Femur (tissue), 1 donor: ENCODE results near the gene NSG1.

Experiments used
- DNase-seq: peaks from one replicate; pipeline ENCODE4 v3.0.0-alpha.2; 2017

Gene NSG1

DNA sequence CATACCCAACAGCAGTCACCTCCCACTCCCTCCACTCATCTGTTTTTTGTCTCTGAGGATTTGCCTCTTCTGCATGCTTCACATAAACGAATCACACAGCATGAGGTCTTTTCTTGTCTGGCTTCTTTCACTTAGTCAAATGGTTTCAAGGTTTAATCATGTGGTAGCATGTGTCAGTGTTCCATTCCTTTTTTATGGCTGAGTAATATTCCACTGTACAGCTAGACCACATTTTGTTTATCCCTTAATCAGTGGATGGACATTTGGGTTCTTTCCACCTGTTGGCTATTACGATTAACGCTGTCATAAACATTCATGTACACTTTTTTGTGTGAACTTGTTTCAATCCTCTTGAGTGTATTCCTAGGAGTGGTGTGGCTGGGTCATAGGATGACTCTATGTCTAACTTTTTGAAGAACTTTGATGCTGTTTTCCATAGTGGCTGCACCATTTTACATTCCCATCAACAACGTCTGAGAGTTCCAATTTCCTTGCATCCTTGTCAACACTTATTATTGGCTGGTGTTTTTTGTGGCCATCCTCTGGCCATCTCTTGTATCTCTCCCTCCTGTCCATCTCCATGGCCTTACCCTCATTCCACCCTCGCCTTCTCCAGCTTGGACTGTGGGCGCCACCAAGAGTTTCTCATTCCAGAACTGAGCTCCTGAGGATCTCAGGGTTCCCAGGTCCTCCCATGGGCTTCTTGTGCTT lies 12.4 kb upstream of the NSG1 start:
- DNase-seq, result no peak

DNA sequence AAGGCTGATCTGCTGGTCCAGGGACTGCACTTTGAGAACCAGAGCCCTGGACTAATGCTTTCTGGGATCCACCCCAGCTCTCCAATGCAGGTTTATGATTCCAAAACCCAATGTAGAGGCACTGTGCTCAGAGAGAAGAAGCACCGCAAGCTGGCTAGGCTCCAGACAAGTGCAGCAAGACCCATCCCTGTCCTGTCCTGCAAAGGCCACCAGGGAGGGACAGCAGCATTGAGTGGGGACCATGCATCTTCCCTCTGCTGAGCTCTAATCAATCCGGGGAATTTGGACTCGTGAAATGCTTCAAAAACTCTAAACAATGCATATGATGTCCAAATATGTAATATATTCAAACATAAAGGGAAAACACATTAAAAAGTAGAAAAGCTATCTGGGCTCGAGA lies 10.8 kb upstream of the NSG1 start:
- DNase-seq, result no peak

DNA sequence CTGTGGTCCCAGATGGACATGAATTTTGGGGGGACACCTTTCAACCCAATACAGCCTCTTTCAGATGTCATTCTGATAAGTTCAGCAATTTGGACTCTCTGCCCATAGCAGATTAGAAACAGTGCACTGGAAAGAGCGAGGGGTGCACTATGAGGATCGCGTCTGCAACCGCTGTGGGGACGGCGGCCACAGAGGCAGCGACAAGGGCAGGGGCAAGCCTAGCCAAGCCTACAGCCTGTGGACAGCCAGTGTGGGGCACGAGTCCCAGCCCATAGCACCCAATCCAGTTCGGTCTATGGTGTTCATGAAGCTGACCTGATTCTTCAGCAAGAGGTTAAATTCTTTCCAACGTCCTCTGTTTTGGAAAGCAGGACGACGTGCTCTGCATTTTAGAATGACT lies 9.7 kb upstream of the NSG1 start:
- no peak for DNase-seq

DNA sequence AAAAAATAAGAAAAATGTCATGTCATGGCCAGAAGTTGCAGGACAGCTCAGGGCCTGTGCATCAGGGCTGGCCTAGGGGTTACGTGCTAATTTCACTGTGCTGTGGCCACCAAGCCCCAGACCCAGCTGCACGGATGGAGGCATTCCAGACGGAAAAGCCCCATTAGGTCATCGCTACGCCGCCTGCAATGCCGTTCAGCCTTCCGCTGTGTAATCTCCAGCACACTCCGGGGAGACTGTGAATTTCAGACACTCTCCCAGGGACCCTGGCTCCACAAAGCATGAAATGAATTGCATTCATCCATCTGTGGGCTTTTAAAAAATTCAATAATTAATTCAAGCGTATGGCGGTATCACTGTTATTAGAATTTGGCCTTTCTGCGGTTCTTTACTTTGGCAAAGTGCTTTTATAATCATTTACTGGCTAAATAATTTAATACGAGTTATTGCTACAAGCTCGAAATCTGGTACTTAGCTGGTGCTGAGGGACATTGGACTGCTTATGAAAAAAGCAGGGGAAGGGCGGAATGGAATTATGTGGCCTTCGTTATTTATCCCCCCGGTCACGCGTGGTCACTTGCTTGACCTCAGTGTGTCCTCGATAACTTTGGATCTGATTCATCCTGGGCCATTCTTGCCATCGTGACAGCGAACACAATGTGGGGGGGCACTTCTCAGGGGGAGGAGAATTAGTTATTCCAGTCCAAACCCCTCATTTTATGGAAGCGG lies 9.0 kb upstream of the NSG1 start:
- DNase-seq, result peak; percentile 71

DNA sequence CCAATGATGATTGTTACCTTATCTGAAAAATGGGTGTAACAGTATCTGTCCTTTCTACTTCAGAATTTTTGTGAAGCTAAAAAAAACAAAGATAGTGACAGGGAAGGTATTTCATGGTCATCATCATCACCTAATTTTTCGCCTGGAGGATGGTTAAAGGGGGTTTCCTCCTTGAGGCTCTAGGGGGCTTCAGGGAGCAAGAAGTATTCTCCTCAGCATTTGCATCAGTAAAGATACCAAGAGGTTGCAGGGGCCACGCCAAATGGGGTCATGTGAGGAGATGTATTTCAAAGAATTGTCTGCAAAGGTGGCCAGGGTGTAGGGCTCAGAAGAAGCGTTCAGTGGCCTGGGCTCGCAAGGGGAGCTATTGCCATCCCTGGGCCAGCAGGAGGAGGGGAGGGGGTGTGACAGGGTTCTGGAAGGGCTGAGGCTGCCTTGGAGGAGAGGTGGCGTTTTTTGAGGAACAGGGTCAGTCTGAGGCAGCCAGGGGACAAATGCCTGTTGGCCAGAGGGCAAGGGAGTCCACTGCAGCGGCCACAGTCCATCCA lies 7.3 kb upstream of the NSG1 start:
- no peak for DNase-seq

DNA sequence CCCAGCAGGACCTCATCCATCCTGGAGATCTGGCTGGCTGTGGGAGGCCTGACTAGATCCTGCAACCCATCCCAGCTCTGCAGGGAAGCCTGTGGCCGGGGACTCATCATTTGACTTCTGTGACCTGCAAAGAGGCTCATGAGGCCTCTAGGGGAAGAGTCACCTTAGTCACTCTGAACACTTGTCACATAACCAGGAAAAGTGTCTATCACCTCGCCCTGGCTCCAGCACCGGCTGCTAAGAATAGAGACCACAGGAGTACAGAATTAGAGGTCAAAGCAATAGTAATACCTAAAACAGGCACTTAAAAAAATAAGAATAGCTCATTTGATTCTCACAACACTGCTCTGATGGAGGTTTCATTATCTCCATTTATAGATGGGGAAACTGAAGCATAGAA lies 3.8 kb upstream of the NSG1 start:
- no peak for DNase-seq

DNA sequence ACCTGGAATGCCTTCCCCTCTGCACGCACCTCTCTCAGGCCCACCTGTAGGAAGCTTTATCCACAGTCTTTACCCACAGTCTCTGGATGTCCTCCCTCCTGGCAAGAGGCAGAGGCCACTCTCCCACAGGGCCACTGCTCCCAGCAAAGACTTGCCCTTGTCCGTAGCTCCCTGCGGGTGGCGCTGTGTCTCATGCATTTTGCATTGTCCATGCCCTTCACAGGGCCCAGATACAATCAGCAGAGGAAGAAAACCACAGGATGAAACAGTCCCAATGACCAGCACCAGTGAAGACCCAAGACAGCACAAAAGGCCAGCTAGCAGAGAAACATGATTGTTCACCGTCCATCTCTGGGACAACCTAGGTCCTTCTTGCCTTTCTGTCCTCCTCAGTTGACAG lies 2.1 kb upstream of the NSG1 start:
- DNase-seq, result no peak

DNA sequence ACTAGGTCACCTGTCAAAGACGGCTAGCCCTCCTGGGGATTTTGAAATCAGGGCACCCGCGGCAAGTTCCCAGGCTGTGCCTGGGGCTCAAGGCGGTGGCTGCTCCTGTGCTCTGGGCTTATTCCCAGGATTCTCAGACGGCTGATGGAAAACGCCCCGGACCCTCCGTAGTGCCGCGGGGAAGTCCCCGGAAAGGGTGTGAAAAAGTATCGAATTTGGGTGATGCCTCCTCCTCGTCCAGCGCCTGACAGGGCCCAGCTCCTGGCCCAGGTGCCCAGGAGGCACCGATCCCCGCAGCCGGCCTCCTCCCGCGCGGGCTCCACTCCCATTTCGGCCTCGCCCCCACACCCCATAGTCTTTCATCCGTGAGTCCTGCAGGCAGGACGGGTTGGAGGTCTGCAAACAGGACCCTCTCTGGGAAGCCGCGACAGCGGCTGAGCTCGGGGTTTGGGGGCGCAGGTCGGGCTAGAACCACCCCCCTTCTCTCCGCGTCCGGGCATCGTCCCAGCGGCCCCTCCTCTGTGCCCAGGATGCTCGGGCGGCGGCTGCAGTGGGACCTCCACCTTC lies 1.1 kb upstream of the NSG1 start:
- DNase-seq, result no peak

DNA sequence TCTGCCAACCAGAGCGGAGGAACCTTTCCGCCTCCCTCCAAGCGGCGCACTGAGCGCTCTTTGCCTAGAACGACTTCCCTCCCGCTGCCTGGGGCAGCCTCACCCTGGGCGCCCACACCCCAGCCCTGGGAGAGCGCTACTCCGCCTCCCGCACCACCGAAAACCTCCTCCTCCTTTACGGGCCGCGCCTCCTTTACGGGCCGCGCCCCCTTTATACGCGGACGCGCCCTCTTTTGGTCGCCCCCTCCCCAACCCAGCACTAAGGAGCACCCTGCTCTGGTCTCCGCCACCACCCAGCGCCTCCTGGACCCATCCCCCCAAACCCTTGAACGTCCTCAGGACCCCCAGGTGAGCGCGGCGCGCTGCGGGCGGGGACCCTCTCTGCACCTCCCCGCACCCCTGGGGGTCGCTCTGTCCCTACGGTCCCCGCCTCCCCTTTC lies 586 bp upstream of the NSG1 start:
- no peak for DNase-seq

DNA sequence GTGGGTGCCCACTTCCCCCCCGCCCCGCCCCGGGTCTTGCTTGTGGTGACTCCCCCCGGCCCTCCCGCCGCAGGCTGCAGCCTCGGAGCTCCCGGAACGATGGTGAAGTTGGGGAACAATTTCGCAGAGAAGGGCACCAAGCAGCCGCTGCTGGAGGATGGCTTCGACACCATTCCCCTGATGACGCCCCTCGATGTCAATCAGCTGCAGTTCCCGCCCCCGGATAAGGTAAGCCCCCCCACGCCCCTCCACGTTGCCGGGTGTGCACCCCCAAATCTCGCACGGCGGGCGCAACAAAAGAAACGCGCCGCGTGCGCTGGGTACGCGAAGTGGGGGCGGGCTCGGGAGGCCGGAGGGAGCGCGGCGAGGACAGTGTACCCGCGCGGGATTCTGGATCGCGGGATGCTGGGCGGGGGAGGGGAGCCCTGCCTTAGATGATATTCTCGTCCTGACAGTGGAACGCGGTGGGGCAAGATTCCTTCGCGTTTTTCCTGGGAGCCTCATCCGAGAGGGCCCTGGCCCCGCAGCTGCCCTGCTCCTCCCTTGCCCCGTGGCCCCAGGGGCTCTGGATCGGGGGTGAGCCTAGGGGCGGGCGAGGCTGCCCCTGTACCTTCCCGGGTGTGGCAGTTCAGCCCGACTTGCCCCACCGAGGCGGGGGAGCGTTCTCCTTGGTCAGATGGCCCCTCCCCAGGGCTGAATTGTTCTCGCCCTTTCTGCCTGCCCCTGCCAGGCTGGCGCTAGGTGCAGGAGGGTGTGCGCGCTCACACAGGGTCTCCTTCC lies 819 bp downstream of the NSG1 start:
- DNase-seq, result no peak

DNA sequence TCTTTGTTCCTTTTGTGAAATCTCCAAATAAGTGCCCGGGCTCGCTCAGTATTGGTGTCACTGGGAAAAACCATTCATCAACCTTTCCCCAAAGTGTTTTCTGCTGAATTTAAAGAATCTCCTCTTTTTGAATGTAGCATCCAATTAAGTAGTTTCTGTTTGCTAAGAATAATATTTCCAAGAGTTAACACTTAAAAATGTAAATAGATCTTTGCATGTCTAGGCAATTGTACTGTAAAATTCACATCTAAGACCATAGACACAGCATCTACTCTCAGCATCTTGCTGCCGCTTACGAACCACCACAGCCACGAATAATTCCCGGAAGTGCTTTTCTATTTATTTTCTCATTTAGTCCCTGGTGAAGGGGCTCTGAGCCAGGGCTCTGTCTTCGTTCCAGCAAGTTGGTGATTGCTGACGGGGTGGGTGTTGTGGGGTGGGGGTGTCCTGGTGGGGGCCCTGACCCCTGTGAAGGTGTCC lies 1.4 kb downstream of the NSG1 start:
- no peak for DNase-seq

DNA sequence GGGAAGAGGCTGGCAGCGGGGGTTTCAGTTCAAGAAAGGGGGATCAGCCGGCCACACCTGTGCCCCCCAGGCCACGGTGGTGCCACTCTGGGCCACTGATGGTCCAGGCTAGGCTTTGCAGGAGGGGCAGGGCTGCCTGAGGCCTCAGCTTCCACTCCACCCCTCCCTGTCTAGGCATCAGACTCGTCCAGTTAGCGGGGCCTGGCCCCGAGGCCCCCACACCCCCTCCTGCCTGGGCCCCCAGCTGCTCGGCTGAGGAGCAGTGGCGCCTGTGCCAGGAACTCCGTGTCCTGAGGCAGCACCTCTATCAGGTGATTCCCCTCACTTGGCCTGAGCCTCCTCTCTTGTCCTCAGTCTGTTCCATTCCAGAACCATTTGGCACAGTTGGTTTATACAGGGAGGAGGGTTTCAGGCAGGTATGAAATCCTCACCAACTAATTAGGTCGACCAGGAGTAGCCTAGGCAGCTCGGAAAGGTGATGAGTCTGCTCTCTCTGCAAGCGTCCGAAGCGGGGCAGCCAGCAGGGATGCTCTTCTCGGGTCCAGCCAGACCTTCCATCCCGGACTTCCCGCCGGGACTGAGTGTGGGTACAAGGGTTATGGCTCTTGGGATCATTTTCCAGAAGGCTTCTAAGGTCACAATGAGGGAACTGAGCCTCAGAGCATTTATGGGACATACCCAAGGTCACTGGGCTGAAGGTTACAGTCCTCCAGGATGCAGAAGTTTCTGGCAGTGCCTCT lies 2.1 kb downstream of the NSG1 start:
- DNase-seq, result no peak

DNA sequence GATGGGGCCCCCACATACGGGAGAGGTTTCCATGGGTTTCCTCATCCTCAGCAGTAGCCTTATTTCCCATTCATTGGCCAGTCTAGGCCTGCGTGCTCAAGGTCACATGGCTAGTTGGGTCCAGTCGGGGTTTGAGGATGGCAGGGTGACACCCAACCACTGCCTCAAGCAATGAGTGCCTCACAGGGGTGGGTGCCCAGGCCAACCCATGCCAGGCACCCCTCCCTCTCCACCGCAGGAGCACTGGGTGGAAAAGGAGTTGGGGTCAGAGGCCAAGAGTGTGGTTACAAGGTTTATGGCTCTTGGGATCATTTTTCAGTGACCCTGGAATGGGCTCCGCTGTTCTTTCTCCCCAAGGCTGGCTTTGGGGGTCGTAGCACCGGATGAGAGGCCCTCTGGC lies 3.1 kb downstream of the NSG1 start:
- DNase-seq, result no peak

DNA sequence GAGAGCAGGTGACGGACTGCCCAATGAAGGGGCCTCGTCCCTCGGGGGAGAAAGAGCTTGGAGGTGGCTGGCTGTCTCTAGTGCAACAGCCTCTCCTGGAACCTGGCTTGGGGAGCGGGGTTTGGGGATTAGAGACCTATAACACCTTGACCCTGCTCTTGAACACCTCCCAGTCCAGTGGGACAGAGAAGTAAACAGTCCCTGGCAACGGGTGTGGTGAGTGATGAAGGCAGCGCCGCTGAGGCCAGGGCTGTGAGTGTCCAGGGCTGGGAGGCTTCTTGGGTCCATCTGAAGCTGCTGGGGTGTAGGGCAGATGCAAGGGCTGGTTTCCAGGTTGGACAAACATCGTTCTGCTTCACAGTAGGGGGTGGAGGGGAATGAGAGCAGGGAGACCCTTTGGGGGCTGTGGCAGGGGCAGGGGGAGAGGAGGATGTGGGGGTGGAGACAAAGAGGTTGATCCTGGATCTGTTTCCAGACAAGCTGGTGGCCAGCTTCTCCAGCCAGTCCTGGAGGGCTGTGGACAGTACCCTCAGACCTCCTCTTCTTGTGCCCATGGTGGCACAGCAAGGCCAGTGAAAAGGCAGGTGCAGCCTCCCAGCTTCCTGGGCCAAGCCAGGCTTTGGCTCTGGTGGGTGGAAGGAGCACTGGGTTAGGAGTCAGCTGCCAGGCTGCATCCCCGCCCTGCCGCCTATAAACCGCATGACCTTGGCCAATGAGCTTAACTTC lies 3.8 kb downstream of the NSG1 start:
- no peak for DNase-seq

DNA sequence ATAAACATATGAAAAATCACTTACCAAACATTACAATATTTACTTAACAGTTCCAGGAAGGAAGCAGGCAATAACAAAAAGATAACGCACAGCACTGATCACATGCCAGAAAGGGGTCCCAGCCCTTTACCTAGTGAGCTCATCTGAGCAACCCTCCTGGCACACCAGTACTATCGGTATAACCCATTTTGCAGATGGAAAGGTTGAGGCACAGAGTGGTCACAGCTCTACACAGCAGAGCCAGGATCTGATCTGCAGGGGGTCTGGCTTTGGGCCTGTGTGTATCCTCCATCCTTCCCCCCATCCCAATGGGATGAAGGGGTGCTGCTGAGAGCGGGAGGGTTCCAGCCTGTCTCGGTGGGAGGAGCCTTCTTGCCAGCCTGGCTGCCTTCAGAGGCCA lies 5.0 kb downstream of the NSG1 start:
- DNase-seq, result no peak

DNA sequence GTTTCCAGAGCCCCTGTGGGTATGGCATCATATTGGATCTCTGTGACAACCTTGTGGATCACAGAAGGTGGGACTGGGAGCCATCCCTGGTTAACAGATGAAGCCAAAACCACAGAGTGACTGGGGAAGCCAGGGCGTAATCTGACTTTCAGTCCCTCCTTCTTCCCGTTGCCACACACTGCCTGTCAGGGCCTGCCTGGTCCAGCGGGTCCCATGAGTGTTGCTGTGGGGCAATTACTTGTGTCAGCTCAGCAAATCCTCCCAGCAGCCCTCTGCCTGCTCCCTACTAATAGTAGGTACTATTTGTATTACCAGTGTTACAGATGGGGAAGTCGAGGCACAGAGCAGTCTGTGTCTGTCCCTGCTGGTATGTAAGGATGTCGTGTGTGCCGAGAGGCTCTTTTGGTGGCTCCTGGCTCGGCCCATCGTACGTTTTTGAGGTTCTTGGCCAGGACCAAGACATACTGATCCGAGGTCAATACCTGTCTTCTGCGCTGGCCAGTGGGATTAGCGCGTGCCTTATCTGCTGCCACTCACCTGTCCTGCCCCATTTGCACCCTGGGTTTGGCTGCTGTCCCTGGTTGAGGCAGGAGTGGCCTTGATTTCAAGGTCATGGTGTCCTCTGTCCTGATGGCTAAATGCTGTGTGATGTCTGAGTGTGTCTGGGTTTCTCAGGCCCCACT lies 5.7 kb downstream of the NSG1 start:
- DNase-seq, result no peak

DNA sequence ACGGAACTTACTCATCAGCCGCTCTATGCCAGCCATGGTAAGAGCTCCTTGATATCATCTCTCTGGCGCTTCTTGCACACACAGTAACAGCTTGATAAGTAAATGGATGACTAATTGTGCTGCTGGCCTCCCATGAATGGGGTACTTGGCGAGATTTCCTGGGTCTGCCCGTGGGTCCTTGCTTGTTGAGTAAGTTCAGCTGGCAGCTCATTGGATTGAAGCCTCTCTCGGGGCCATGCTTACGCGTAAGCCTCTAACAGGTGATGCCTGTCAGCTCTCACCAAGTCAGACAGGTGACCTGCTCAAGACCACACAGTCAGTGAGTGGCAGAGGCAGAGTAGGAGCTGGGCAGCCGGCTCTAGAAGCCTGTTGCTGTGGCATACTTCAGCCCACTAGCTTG lies 7.7 kb downstream of the NSG1 start:
- DNase-seq, result no peak

DNA sequence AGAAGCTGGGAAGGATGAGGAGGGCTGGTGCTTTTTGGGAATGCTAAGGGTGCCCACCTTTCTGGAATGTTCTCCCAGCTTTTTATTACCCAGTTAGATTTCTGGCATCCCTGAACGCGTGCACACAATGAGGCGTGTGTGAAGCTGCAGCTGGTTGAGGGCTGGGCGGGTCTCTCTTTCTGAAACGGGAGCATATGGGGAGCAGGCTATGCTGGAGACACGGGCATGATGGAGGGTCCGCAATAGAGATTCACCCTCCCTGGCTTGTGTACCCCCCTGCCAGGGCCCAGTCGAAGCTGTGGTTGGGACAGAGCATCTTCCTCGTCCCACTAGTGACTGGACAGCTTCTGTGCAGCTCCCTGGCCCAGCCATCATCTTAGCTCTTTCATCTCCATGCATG lies 8.5 kb downstream of the NSG1 start:
- peak; percentile 6 for DNase-seq

DNA sequence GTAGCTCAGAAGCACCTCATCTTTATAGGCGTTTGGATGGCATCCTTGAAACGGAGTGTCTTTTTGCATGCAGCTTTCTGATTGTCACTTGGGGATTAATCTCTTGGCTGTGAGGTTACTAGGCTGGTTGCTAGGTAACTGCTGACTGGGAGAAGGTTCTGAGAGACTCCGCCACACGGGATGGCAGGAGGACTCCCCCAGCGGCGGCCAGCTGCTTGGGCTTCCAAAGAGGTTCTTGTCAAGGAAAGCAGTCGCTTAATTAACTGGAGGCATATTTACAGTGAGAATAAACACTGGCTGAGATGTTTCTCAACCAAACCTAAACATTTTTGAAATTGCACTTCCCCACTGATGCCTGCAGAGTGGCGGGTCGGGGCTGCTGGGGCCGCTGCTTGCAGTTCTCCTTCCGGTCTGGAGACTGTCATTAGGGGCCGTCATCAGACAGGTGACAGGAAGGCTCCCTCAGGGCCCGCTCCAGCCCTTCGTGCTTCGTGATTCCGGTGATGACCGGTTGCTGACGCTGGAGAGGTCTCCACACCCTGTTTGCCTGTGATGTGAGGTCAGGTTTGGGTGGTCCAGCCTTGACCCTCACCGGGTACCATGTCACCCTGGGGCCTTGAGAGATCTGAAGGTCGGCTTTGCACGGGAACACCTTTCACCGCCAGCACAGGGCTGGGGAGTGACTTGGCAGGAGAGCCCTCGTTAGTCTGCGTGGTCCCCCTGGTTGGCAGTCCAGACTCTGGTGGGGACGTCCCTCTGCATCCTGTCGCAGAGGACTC lies 9.1 kb downstream of the NSG1 start:
- peak; percentile 18 for DNase-seq
